ENCODE data around the gene SOX9.

DNA sequence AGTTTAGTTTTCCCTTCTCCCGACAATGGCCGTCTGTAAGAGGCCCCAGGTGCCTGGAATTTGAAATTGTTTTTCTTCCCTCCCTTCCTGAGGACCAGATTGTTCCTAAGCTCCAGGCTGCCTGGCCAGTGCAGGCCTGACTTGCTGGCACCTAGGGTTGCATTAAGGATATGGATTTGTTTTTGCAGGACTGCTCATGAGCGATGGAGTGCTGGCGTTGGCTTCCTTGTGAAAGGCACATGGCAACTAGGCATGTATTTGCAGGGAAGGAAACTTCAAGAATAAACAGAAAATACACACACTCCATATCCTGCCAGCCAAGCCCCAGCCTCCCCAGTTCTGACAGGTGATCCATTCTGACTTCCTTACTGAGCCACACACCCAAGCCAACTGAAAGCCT is 25.5 kb upstream of the SOX9 start:
- no peak for TF ChIP-seq CTCF (conservative IDR thresholded peaks at IDR 0.05; ENCODE audit: low read depth, low read length)
- TF ChIP-seq EZH2phosphoT487 (IDR thresholded peaks at IDR 0.05; ENCODE audit: borderline replicate concordance, low read length), result no peak
- TF ChIP-seq EZH2 (IDR thresholded peaks at IDR 0.05; ENCODE audit: low read length, unreplicated experiment), result no peak

Measured in PC-3 (cell line).